CD8-positive, alpha-beta memory T cell (primary cell): ENCODE results near the gene HNRNPL. TPM values are rescaled to one million over a fixed set of nuclear protein-coding genes. Genes with fewer than 3 reads are reported as not detected.
"Not testable (repeated sequence)": the region's sequence is repeated elsewhere in the genome, so short reads cannot be mapped to it uniquely, and the experiment has no call there.

Experiments
- CTCF ChIA-PET: fragments of 350-600 bp; sonication (Branson Sonifier 250); formaldehyde crosslinking; loops from one replicate; lab custom pipeline; 2021; ENCODE audit warnings: antibody characterized with exemption; lab: Charles Lee
- POLR2A ChIA-PET: fragments of 350-600 bp; sonication (Branson Sonifier 250); formaldehyde crosslinking; loops from one replicate; lab custom pipeline; 2021; ENCODE audit warnings: antibody characterized with exemption; lab: Charles Lee
- DNase-seq, 5 donors: peaks; one replicate each; pipeline versions ENCODE4 v3.0.0 to v3.0.0-alpha.2; 2020 to 2022; ENCODE audit warnings: mixed read lengths in 1 of 5
- H3K27ac ChIP-seq: one replicate; pipeline ENCODE4 v1.7.0; 2013; ENCODE audit warnings: low read depth, mild to moderate bottlenecking, low read length, moderate library complexity
- H3K27me3 ChIP-seq: 2 replicates; pipeline ENCODE4 v1.7.0; 2013; ENCODE audit warnings: low read length, mild to moderate bottlenecking; ENCODE audit not compliant: insufficient read depth, poor library complexity, severe bottlenecking
- H3K36me3 ChIP-seq: 2 replicates; pipeline ENCODE4 v1.7.0; 2013; ENCODE audit warnings: mild to moderate bottlenecking, low read length, moderate library complexity; ENCODE audit not compliant: insufficient read depth
- H3K4me1 ChIP-seq: 2 replicates; pipeline ENCODE4 v1.7.0; 2013; ENCODE audit warnings: mild to moderate bottlenecking, low read length, moderate library complexity; ENCODE audit not compliant: insufficient read depth
- H3K4me3 ChIP-seq: 2 replicates; pipeline ENCODE4 v1.7.0; 2013; ENCODE audit warnings: mild to moderate bottlenecking, low read length
- H3K9me3 ChIP-seq: 2 replicates; pipeline ENCODE4 v1.7.0; 2013; ENCODE audit warnings: mild to moderate bottlenecking, low read length
- H3K27ac Mint-ChIP-seq, 8 donors: one replicate each; pipeline ENCODE4 v1.8.0; 2020 to 2021; ENCODE audit warnings: mixed read lengths in 8 of 8, mild to moderate bottlenecking in 6 of 8, inconsistent platforms in 3 of 8, moderate library complexity in 3 of 8
- H3K27me3 Mint-ChIP-seq, 2 donors: one replicate each; pipeline ENCODE4 v1.8.0; 2020 to 2021; ENCODE audit warnings: mixed read lengths in 2 of 2, mild to moderate bottlenecking in 1 of 2, moderate library complexity in 1 of 2
- H3K36me3 Mint-ChIP-seq, 3 donors: one replicate each; pipeline ENCODE4 v1.8.0; 2020 to 2021; ENCODE audit warnings: mixed read lengths in 3 of 3, inconsistent platforms in 1 of 3, mild to moderate bottlenecking in 1 of 3
- H3K4me1 Mint-ChIP-seq, 3 donors: one replicate each; pipeline ENCODE4 v1.8.0; 2020 to 2021; ENCODE audit warnings: mixed read lengths in 3 of 3, inconsistent platforms in 1 of 3, mild to moderate bottlenecking in 1 of 3
- H3K4me3 Mint-ChIP-seq, 7 donors: one replicate each; pipeline ENCODE4 v1.8.0; 2020 to 2021; ENCODE audit warnings: mixed read lengths in 7 of 7, mild to moderate bottlenecking in 6 of 7, moderate library complexity in 4 of 7, inconsistent platforms in 2 of 7
- H3K9me3 Mint-ChIP-seq, 5 donors: one replicate each; pipeline ENCODE4 v1.8.0; 2020 to 2022; ENCODE audit warnings: mixed read lengths in 5 of 5, mild to moderate bottlenecking in 3 of 5, moderate library complexity in 2 of 5, inconsistent platforms in 1 of 5
- polyA plus RNA-seq: library from polyadenylated mRNA; unstranded; fragments of 300-500 nt; fragmentation: Illumina TruSeq; gene quantifications from one replicate; pipeline ENCODE4 v1.2.3, GENCODE V29; 2021
- total RNA-seq, 2 experiments: library from RNA; stranded (reverse); gene quantifications; one replicate each; pipeline ENCODE4 v1.2.3, GENCODE V29; 2021

HNRNPL gene
- total and polyA plus RNA-seq, 3 experiments from 2014 or later = 73.4 to 679 (median 656) TPM

DNA sequence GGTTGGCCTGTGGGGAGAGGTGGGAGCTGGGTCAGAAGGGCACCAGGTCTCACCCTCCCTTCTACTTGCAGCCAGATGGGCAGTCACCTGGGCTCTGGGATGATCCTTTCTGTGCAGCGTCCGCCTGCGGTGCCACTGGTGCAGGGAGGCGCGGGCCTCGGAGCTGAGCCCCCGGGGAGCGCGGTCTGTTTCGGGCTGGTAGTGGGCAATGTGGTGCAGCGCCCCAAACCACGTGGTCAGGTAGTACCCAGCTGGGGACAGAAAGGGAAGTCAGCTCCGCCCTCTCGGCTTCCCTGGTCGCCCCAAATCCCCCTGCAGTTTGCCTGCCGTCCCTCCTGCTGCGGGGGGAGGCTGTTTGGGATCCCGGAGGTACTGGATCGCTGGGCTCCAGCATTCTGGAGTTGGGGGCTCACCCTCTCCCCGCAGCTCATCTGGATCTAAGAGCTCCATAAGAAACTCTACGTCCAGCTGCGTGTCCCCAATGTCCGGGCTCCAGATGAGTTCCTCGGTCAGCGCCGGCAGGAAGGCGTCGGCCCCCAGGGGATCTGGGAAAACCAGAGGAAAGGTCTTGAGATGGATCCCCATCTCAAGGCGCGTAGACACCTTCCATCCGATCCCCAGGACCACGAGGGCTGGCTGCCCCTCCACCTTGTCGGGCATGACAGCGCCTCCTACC is 19.5 kb upstream of the HNRNPL start:
- Histone ChIP-seq H3K27me3 (no peaks in the 10 kb centered on the region), H3K36me3 (no peaks in the 10 kb centered on the region), H3K4me3 (peak overlapping the region; percentile 78), H3K4me1 (peaks cover 44% of the 10 kb centered on the region), H3K27ac (peak overlapping the region; percentile 66), H3K9me3 (no peaks in the 10 kb centered on the region)
- ChIA-PET CTCF (interaction anchor here (0.7 to 4.6 kb wide), 23 partner anchors 9 to 467 kb away, joined by 3 to 38 read pairs (median 5); partner anchors contain the start of genes ECH1, FAM98C, MRPS12 and NFKBIB), POLR2A (interaction anchor here (0.7 to 3.7 kb wide), 8 partner anchors 8 to 135 kb away, joined by 3 to 33 read pairs (median 6); partner anchors contain the start of gene ECH1)
- Mint-ChIP-seq H3K36me3 (peaks cover 3 to 34% (median 7%) of the 10 kb centered on the region in 3 donors), H3K4me3 (peak overlapping the region; percentile 87 to 94 (median 91)), H3K9me3 (peaks cover 0 to 2% (median 0%) of the 10 kb centered on the region in 5 donors), H3K27ac (peak overlapping the region; percentile 48 to 97 (median 94)), H3K27me3 (no peaks in the 10 kb centered on the region), H3K4me1 (peaks cover 38 to 66% (median 58%) of the 10 kb centered on the region in 3 donors)
- peak in 3 of 5 donors; percentile 38 to 57 (median 42) for DNase-seq

DNA sequence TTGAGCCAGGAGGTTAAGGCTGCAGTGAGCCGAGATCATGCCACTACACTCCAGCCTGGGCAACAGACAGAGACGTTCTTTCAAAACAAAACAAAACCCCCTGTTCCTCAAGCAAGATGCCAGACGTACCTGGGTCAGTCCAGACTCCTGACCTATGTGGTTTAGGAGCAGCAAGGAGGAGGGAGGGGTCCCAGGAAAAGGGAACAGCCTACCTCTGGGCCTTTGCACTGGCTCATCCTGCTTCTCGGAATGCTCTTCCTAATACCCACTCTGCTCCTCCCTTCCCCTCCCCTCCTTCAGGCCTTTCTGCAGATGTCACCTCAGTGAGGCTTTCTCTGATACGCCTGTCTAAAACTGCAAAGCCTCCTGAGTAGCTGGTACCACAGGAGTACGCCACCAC is 18.8 kb upstream of the HNRNPL start:
- peaks cover 46% of the 10 kb centered on the region for H3K4me1 ChIP-seq
- H3K36me3 ChIP-seq = no peaks in the 10 kb centered on the region
- H3K27ac ChIP-seq = no peak overlapping the region
- H3K4me3 ChIP-seq = no peak overlapping the region
- POLR2A ChIA-PET = interaction anchor here (0.7 to 3.7 kb wide), 5 partner anchors 8 to 51 kb away, joined by 3 to 33 read pairs (median 7); no protein-coding TSS in a partner anchor
- Mint-ChIP-seq H3K27ac (peak overlapping the region; percentile 48 to 97 (median 92)), H3K36me3 (peaks cover 3 to 30% (median 7%) of the 10 kb centered on the region in 3 donors), H3K4me3 (peak overlapping the region; percentile 87 to 94 (median 91)), H3K27me3 (no peaks in the 10 kb centered on the region), H3K4me1 (peaks cover 39 to 69% (median 60%) of the 10 kb centered on the region in 3 donors), H3K9me3 (peaks cover 0 to 2% (median 0%) of the 10 kb centered on the region in 5 donors)
- CTCF ChIA-PET = interaction anchor here (0.8 to 4.6 kb wide), 17 partner anchors 8 to 145 kb away, joined by 3 to 38 read pairs (median 5); partner anchors contain the start of genes ECH1, MRPS12, RINL and SARS2
- no peak for DNase-seq
- no peaks in the 10 kb centered on the region for H3K9me3 ChIP-seq
- H3K27me3 ChIP-seq = no peaks in the 10 kb centered on the region

DNA sequence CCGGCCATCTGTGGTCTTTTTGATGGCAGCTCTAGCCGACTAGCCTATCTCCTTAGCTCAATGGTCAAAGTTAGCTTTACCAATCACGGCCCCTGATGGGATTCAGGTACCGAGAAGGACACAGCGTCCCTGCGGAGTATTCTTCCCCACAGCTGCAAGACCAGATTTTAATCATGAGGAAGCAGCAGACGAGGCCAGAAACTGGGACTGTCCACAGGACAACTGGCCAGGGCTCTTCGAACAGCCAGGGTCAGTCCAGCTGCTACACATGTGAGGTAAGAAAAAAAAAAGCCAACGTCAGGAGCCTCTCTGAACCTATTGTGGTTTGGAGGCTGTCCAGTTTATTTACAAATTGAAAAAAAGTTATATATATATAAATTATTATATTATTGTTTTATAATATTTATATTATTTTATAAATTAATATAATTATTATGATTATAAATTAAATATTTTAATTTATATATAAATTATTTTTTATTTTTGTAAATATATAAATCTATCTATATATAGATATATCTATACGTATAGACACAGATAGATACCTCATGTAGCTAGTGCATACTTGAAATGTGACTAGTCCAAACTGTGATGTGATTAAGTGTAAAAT is 17.5 kb upstream of the HNRNPL start:
- peaks cover 46% of the 10 kb centered on the region for H3K4me1 ChIP-seq
- Mint-ChIP-seq H3K4me3 (no peak overlapping the region), H3K9me3 (peaks cover 0 to 2% (median 0%) of the 10 kb centered on the region in 5 donors), H3K4me1 (peaks cover 41 to 72% (median 64%) of the 10 kb centered on the region in 3 donors), H3K27me3 (no peaks in the 10 kb centered on the region), H3K36me3 (peaks cover 3 to 25% (median 4%) of the 10 kb centered on the region in 3 donors), H3K27ac (peak overlapping the region in 5 of 8 donors; percentile 19 to 70 (median 57))
- H3K4me3 ChIP-seq = no peak overlapping the region
- ChIA-PET POLR2A (interaction anchor here (0.8 to 5.6 kb wide), 3 partner anchors 11 to 21 kb away, joined by 3 to 59 read pairs (median 7); partner anchors contain the start of genes HNRNPL and RINL), CTCF (interaction anchor here (2.5 to 3.3 kb wide), 2 partner anchors 15 to 18 kb away, joined by 7 to 10 read pairs; no protein-coding TSS in a partner anchor)
- no peaks in the 10 kb centered on the region for H3K9me3 ChIP-seq
- H3K27me3 ChIP-seq = no peaks in the 10 kb centered on the region
- no peak for DNase-seq
- H3K36me3 ChIP-seq = no peaks in the 10 kb centered on the region
- H3K27ac ChIP-seq = no peak overlapping the region

DNA sequence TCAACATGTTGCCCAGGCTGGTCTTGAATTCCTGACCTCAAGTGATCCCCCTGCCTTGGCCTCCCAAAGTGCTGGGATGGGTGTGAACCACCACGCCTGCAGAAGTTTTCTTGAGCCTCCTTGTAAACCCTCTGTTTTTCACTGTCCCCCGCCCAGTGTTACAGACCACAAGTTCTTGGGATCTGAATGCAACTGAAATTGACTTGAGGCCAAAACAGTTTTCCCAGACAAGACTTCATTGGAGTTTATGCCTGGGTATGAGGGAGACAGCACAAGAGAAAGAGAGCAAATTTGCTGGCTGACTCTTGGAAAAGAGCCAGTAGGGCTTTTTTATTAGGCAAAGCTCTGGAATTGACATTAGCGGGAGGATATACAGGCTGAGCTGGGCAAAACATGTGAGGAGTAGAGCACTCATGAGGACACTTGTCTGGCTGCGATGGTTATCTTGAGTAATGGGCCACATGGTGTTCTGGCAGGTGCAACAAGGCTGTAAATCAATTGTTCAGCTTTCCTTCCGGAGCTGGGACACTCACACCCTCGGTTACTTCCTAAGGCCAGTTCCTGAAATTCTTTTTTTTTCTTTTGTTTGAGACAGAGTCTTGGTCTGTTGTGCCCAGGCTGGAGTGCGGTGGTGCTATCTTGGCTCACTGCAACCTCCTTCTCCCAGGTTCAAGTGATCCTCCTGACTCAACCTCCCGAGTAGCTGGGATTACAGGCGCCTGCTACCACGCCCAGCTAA is 12.7 kb upstream of the HNRNPL start:
- CTCF ChIA-PET = interaction anchor here (1.1 to 2.3 kb wide), 4 partner anchors 10 to 24 kb away, joined by 4 to 9 read pairs (median 8); no protein-coding TSS in a partner anchor
- Mint-ChIP-seq H3K27ac (peak overlapping the region in 5 of 8 donors; percentile 10 to 94 (median 32)), H3K4me1 (peaks cover 33 to 43% (median 38%) of the 10 kb centered on the region in 3 donors)

DNA sequence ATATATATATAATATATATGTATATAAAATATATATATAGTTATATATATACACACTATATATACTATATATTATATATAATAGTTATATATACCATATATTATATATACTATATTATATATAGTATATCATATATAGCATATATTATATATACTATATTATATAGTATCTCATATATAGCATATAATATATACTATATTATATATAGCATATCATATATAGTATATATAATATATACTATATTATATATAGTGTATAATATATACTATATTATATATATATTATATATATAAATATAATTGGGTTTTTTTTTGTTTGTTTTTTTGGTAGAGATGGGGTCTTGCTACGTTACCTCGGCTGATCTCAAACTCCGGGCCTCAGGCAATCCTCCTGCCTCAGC is 11.6 kb upstream of the HNRNPL start:
- Mint-ChIP-seq H3K4me3 (no peak overlapping the region), H3K36me3 (peaks cover 0 to 4% (median 3%) of the 10 kb centered on the region in 3 donors), H3K9me3 (peaks cover 0 to 2% (median under 1%) of the 10 kb centered on the region in 5 donors), H3K27ac (no peak overlapping the region), H3K27me3 (no peaks in the 10 kb centered on the region), H3K4me1 (peaks cover 41 to 51% (median 47%) of the 10 kb centered on the region in 3 donors)
- Histone ChIP-seq H3K27me3 (no peaks in the 10 kb centered on the region), H3K4me1 (peaks cover 33% of the 10 kb centered on the region), H3K4me3 (no peak overlapping the region), H3K9me3 (no peaks in the 10 kb centered on the region), H3K36me3 (no peaks in the 10 kb centered on the region), H3K27ac (no peak overlapping the region)
- CTCF ChIA-PET = interaction anchor here (0.7 to 1.3 kb wide), 4 partner anchors 8 to 69 kb away, joined by 3 to 5 read pairs (median 4); partner anchors contain the start of genes MRPS12 and SARS2
- POLR2A ChIA-PET = no interaction called here
- DNase-seq = no peak

More for the DNA sequence above, 12.7 kb upstream of the HNRNPL start:
- no peaks in the 10 kb centered on the region for H3K27me3 ChIP-seq
- no peaks in the 10 kb centered on the region for H3K36me3 ChIP-seq
- DNase-seq = no peak
- Mint-ChIP-seq H3K27me3 (no peaks in the 10 kb centered on the region), H3K36me3 (peaks cover 0 to 8% (median 3%) of the 10 kb centered on the region in 3 donors), H3K9me3 (peaks cover 0 to 2% (median 0%) of the 10 kb centered on the region in 5 donors), H3K4me3 (peak overlapping the region in 2 of 7 donors; percentile 24 to 34)
- no peaks in the 10 kb centered on the region for H3K9me3 ChIP-seq
- H3K4me3 ChIP-seq = no peak overlapping the region
- POLR2A ChIA-PET = interaction anchor here (1.5 to 5.6 kb wide), 2 partner anchors 11 to 14 kb away, joined by 5 to 59 read pairs; partner anchors contain the start of gene HNRNPL
- H3K27ac ChIP-seq = peak overlapping the region; percentile 2
- peaks cover 24% of the 10 kb centered on the region for H3K4me1 ChIP-seq

DNA sequence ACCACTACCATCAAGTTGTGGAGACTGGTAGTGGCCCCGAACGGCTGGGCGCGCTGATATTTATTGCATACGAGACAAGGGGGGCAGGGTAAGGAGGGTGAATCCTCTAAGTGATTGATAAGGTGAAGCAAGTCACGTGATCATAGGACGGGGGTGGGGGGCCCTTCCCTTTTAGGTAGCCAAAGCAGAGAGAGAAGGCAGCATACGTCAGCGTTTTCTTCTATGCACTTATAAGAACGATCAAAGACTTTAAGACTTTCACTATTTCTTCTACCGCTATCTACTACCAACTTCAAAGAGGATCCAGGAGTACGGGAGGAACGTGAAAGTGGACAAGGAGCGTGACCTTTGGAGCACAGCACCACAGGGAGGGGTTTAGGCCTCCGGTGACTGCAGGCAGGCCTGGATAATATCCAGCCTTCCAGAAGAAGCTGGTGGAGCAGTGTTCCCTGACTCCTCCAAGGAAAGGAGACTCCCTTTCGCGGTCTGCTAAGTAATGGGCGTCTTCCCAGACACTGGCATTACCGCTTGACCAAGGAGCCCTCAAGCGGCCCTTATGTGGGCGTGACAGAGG is 9.9 kb upstream of the HNRNPL start:
- DNase-seq, H3K27me3 ChIP-seq, H3K9me3 ChIP-seq, CTCF ChIA-PET, H3K27me3 Mint-ChIP-seq, H3K4me3 Mint-ChIP-seq, H3K36me3 ChIP-seq, H3K4me3 ChIP-seq, H3K9me3 Mint-ChIP-seq, H3K27ac ChIP-seq, H3K36me3 Mint-ChIP-seq: not testable (repeated sequence)
- peaks cover 19% of the 10 kb centered on the region for H3K4me1 ChIP-seq
- peak overlapping the region in 1 of 8 donors; percentile 61 for H3K27ac Mint-ChIP-seq
- POLR2A ChIA-PET = interaction anchor here (0.6 to 1.2 kb wide), 2 partner anchors 9 to 435 kb away, joined by 3 to 7 read pairs; no protein-coding TSS in a partner anchor
- peaks cover 30 to 40% (median 32%) of the 10 kb centered on the region in 3 donors for H3K4me1 Mint-ChIP-seq
